Neural cell (in vitro differentiated cells): Measurements from ENCODE around the gene CFAP300. TPM values are rescaled to one million over a fixed set of nuclear protein-coding genes. Genes with fewer than 3 reads are reported as not detected.

Experiments used
- H2AFZ ChIP-seq: fragments of 200-600, 300-800 bp; sonication (generic), shearing (Covaris generic); 2 replicates; pipeline ENCODE4 v1.6.0; 2014; ENCODE audit warnings: low read depth, mild to moderate bottlenecking, antibody characterized with exemption, low read length, moderate library complexity
- H3F3A ChIP-seq: fragments of 200-600 bp; shearing (Covaris generic); 2 replicates; pipeline ENCODE4 v1.6.1; 2016; ENCODE audit warnings: mild to moderate bottlenecking, moderate library complexity, mixed read lengths, antibody characterized with exemption, low read length; ENCODE audit not compliant: insufficient read depth, poor library complexity, severe bottlenecking
- H3K27ac ChIP-seq: fragments of 200-600, 300-800 bp; sonication (generic), shearing (Covaris generic); 2 replicates; pipeline ENCODE4 v1.5.1; 2014; ENCODE audit warnings: mild to moderate bottlenecking, low read length, moderate library complexity
- H3K27me3 ChIP-seq: fragments of 300-800, 200-600 bp; sonication (generic), shearing (Covaris generic); 2 replicates; pipeline ENCODE4 v1.6.0; 2014; ENCODE audit warnings: mild to moderate bottlenecking, low read depth, low read length, moderate library complexity; ENCODE audit not compliant: insufficient read depth
- H3K36me3 ChIP-seq: fragments of 300-800, 200-600 bp; sonication (generic), shearing (Covaris generic); 2 replicates; pipeline ENCODE4 v1.5.1; 2014; ENCODE audit warnings: mild to moderate bottlenecking, antibody characterized with exemption, low read length, moderate library complexity; ENCODE audit not compliant: insufficient read depth
- H3K4me2 ChIP-seq: fragments of 300-800, 200-600 bp; sonication (generic), shearing (Covaris generic); 2 replicates; pipeline ENCODE4 v1.6.0; 2014; ENCODE audit warnings: mild to moderate bottlenecking, low read length
- H3K4me3 ChIP-seq: fragments of 300-800, 200-600 bp; sonication (generic), shearing (Covaris generic); 2 replicates; pipeline ENCODE4 v1.5.1; 2014; ENCODE audit warnings: mild to moderate bottlenecking, low read length, moderate library complexity
- H3K79me2 ChIP-seq: fragments of 200-600 bp; shearing (Covaris generic); replicated peaks from 2 replicates; pipeline ENCODE4 v1.6.0; 2014; ENCODE audit warnings: mild to moderate bottlenecking, low read length, moderate library complexity; ENCODE audit not compliant: insufficient read depth
- H3K9ac ChIP-seq: fragments of 300-800, 200-600 bp; sonication (generic), shearing (Covaris generic); 2 replicates; pipeline ENCODE4 v1.6.1; 2016; ENCODE audit warnings: mild to moderate bottlenecking, low read length, mixed read lengths
- H3K9me2 ChIP-seq: fragments of 200-600 bp; shearing (Covaris generic); 2 replicates; pipeline ENCODE4 v1.6.1; 2016; ENCODE audit warnings: mild to moderate bottlenecking, low read length, mixed read lengths; ENCODE audit not compliant: insufficient read depth
- H3K9me3 ChIP-seq: fragments of 200-600, 300-800 bp; sonication (generic), shearing (Covaris generic); 2 replicates; pipeline ENCODE4 v1.6.1; 2016; ENCODE audit warnings: mild to moderate bottlenecking, mixed run types, low read length, moderate library complexity, mixed read lengths
- H4K20me1 ChIP-seq: fragments of 200-600 bp; shearing (Covaris generic); 2 replicates; pipeline ENCODE4 v1.6.1; 2016; ENCODE audit warnings: mild to moderate bottlenecking, mixed run types; ENCODE audit not compliant: insufficient read depth
- EP300 ChIP-seq: fragments of 450-650 bp; conservative IDR thresholded peaks from 2 replicates; pipeline ENCODE4 v1.6.1; 2014; ENCODE audit warnings: antibody characterized with exemption, mild to moderate bottlenecking, moderate library complexity; ENCODE audit not compliant: poor library complexity, severe bottlenecking
- EZH2 ChIP-seq: fragments of 200-600, 300-800 bp; shearing (Covaris generic), sonication (generic); IDR thresholded peaks from 2 replicates; pipeline ENCODE4 v1.6.1; 2014; ENCODE audit warnings: antibody characterized with exemption, low read length, borderline replicate concordance, mild to moderate bottlenecking; ENCODE audit not compliant: insufficient read depth, poor library complexity, severe bottlenecking
- MXI1 ChIP-seq: fragments of 450-650 bp; conservative IDR thresholded peaks from 2 replicates; pipeline ENCODE4 v1.6.1; 2014; ENCODE audit warnings: antibody characterized with exemption, mild to moderate bottlenecking; ENCODE audit not compliant: poor library complexity, severe bottlenecking
- POLR2AphosphoS5 ChIP-seq: IDR thresholded peaks from 2 replicates; pipeline ENCODE4 v1.6.1; 2012
- RAD21 ChIP-seq: fragments of 450-650 bp; conservative IDR thresholded peaks from 2 replicates; pipeline ENCODE4 v1.6.1; 2014; ENCODE audit warnings: antibody characterized with exemption, mild to moderate bottlenecking, moderate library complexity
- SMC3 ChIP-seq: fragments of 450-650 bp; conservative IDR thresholded peaks from 2 replicates; pipeline ENCODE4 v1.6.1; 2014; ENCODE audit warnings: antibody characterized with exemption, mild to moderate bottlenecking, moderate library complexity; ENCODE audit not compliant: poor library complexity
- TAF1 ChIP-seq: IDR thresholded peaks from 2 replicates; pipeline ENCODE4 v1.6.1; 2012; ENCODE audit warnings: low read depth
- polyA plus RNA-seq: library from polyadenylated mRNA; depleted of rRNA; stranded (reverse); fragments of >200 nt; gene quantifications from 2 replicates; pipeline ENCODE4 v1.2.3, GENCODE V29; 2014
- TF ChIP-seq, protein P1 (sequence below): fragments of 450-650 bp; IDR thresholded peaks from 2 replicates; pipeline ENCODE4 v1.5.1; 2014; ENCODE audit warnings: antibody characterized with exemption, mild to moderate bottlenecking, moderate library complexity; ENCODE audit not compliant: poor library complexity, severe bottlenecking
- TF ChIP-seq, protein P2 (sequence below): IDR thresholded peaks from 2 replicates; pipeline ENCODE4 v1.6.1; 2012; ENCODE audit warnings: borderline replicate concordance

The CFAP300 gene
- polyA plus RNA-seq, 1 donor from 2014 or later: not detected

DNA sequence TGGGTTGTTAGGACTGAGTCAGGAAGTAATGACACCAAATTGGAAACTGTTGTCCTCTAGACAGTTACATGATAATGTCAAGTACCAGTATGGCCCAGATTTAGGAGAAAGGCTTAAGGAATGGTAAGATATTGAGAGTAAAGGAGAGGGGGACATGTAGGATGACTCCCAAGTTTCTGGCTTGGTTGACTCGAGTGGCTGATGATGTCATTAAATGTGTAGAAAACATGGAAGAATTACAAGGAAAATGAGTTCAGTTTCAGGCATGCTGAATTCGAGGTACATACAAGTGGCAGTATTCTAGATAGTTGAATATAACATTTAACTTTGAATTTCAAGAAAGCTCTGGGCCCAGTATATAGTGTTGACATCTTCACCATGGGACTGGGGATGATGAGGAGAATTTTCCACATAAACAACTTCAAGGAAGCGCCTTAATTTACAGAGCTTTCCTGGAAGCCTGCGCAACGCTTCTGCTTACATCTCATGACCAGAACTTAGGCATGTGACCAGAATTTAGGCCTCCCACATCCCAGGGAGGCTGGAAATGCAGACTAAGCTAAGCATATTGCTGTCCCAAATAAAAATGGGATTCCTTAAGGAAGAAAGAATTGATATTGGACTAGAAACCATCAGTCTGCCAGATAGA lies 3.8 kb downstream of the CFAP300 start:
- H3K4me3 ChIP-seq: no peak overlapping the region
- H3K9me3 ChIP-seq: no peaks in the 10 kb centered on the region
- H3K27me3 ChIP-seq: no peaks in the 10 kb centered on the region
- no peaks in the 10 kb centered on the region for H4K20me1 ChIP-seq
- TF ChIP-seq RAD21: no peak
- no peak for TF ChIP-seq SMC3
- TF ChIP-seq, protein P1, sequence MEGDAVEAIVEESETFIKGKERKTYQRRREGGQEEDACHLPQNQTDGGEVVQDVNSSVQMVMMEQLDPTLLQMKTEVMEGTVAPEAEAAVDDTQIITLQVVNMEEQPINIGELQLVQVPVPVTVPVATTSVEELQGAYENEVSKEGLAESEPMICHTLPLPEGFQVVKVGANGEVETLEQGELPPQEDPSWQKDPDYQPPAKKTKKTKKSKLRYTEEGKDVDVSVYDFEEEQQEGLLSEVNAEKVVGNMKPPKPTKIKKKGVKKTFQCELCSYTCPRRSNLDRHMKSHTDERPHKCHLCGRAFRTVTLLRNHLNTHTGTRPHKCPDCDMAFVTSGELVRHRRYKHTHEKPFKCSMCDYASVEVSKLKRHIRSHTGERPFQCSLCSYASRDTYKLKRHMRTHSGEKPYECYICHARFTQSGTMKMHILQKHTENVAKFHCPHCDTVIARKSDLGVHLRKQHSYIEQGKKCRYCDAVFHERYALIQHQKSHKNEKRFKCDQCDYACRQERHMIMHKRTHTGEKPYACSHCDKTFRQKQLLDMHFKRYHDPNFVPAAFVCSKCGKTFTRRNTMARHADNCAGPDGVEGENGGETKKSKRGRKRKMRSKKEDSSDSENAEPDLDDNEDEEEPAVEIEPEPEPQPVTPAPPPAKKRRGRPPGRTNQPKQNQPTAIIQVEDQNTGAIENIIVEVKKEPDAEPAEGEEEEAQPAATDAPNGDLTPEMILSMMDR: no peak
- no peak for TF ChIP-seq MXI1
- TF ChIP-seq EZH2: no peak
- no peak for TF ChIP-seq TAF1
- TF ChIP-seq, protein P2, sequence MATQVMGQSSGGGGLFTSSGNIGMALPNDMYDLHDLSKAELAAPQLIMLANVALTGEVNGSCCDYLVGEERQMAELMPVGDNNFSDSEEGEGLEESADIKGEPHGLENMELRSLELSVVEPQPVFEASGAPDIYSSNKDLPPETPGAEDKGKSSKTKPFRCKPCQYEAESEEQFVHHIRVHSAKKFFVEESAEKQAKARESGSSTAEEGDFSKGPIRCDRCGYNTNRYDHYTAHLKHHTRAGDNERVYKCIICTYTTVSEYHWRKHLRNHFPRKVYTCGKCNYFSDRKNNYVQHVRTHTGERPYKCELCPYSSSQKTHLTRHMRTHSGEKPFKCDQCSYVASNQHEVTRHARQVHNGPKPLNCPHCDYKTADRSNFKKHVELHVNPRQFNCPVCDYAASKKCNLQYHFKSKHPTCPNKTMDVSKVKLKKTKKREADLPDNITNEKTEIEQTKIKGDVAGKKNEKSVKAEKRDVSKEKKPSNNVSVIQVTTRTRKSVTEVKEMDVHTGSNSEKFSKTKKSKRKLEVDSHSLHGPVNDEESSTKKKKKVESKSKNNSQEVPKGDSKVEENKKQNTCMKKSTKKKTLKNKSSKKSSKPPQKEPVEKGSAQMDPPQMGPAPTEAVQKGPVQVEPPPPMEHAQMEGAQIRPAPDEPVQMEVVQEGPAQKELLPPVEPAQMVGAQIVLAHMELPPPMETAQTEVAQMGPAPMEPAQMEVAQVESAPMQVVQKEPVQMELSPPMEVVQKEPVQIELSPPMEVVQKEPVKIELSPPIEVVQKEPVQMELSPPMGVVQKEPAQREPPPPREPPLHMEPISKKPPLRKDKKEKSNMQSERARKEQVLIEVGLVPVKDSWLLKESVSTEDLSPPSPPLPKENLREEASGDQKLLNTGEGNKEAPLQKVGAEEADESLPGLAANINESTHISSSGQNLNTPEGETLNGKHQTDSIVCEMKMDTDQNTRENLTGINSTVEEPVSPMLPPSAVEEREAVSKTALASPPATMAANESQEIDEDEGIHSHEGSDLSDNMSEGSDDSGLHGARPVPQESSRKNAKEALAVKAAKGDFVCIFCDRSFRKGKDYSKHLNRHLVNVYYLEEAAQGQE: no peak
- no peak for TF ChIP-seq EP300
- TF ChIP-seq POLR2AphosphoS5: no peak
- no peak overlapping the region for H3K27ac ChIP-seq
- H3F3A ChIP-seq: no peaks in the 10 kb centered on the region
- no peak overlapping the region for H3K9ac ChIP-seq
- H3K79me2 ChIP-seq: no peaks in the 10 kb centered on the region
- H3K36me3 ChIP-seq: no peaks in the 10 kb centered on the region
- H3K4me2 ChIP-seq: no peak overlapping the region
- H2AFZ ChIP-seq: no peak overlapping the region
- H3K9me2 ChIP-seq: no peaks in the 10 kb centered on the region

DNA sequence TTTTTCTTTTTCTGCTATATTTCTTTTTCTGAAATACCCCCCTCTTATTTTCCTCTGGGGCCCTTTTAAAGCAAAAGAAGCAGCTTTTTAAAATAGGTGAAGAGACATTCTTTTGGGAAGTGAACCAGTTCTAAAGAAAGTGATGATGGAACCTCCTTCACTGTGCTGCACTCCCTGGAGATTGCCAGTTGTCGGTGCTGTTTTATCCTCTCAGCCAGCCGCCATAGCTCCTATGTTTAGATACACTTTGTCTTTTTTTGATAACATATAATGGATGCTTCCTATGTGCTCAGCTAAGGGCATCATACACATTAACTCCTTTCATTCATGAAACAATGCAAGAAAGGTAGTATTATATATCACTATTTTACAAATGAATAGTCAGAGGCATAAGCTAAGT lies 14.0 kb downstream of the CFAP300 start:
- Histone ChIP-seq H3K36me3 (no peaks in the 10 kb centered on the region), H4K20me1 (no peaks in the 10 kb centered on the region), H3F3A (no peaks in the 10 kb centered on the region), H3K9ac (no peak overlapping the region), H3K9me3 (no peaks in the 10 kb centered on the region), H3K9me2 (no peaks in the 10 kb centered on the region), H3K27ac (no peak overlapping the region), H2AFZ (no peak overlapping the region), H3K27me3 (no peaks in the 10 kb centered on the region), H3K79me2 (no peaks in the 10 kb centered on the region), H3K4me3 (no peak overlapping the region), H3K4me2 (no peak overlapping the region)
- TF ChIP-seq MXI1 (no peak), TAF1 (no peak), EZH2 (no peak), POLR2AphosphoS5 (no peak), EP300 (no peak), RAD21 (no peak), SMC3 (no peak)
- TF ChIP-seq, protein P1: no peak
- TF ChIP-seq, protein P2: no peak
